LNCAP (cell line): ENCODE measurements around the gene DBNL.

ENCODE experiments used
- CTCF ChIP-seq: fragments of 450-650 bp; IDR thresholded peaks from 2 replicates; pipeline ENCODE4 v1.5.1; 2017; ENCODE audit warnings: mild to moderate bottlenecking

DBNL gene

GRCh38 chr7:44046321-44047061, 2.0 kb downstream of the DBNL start:
- TF ChIP-seq CTCF = no peak

- no peak for TF ChIP-seq CTCF
Measured at GRCh38 chr7:44048031-44048795, 3.7 kb downstream of the DBNL start.

GRCh38 chr7:44050121-44050914, 5.8 kb downstream of the DBNL start:
- no peak for TF ChIP-seq CTCF

GRCh38 chr7:44050915-44051560, 6.5 kb downstream of the DBNL start:
- TF ChIP-seq CTCF = no peak

GRCh38 chr7:44051611-44052220, 7.2 kb downstream of the DBNL start:
- no peak for TF ChIP-seq CTCF

- no peak for TF ChIP-seq CTCF
Measured at GRCh38 chr7:44052771-44053365, 8.4 kb downstream of the DBNL start.
